ENCODE measurements around the gene MYH10.

The MYH10 gene

DNA sequence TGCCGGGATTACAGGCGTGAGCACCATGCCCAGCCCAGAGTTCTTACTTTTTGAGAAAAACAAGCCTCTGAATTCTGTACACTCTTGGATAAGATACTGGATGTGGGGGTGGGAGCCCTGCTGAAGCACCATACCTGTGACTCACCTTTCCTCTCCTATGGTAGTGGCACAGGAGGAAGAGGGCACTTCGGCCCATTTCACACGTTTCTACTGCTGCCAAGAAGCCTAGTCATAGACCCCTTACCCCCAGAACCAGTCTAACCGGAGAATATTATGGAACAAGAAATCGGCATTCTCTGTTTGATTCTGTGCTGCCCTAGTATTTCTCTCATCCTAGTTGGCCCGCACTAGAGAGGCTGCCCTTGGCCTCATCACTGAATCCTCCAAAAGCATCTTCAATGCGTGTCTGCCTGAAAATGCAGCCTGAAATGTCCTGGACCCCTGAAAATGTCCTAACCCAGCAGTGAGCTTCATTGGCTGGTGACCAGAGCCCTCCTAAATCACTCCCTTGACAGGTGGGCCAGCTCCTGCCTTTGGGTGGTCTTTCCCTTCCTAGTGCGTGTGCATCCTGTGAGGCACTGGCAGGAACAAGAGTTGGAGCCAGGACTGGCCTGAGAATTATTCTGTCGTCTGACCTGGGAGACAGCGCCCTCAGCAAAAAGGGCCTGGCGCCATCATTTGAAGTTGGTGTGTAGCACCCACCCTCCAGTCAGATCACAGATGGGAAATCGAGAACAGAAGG lies 156.9 kb downstream of the MYH10 start:
- Histone ChIP-seq H3K9me3 (ENCODE audit: control insufficient read depth, insufficient read depth, low read length) (no peaks in the 10 kb centered on the region), H3K27ac (ENCODE audit: low read depth, low read length) (no peak overlapping the region), H3K4me2 (ENCODE audit: low read length) (no peak overlapping the region), H4K20me1 (ENCODE audit: control insufficient read depth, insufficient read depth, low read depth, low read length) (no peaks in the 10 kb centered on the region), H3K79me2 (ENCODE audit: control insufficient read depth, low read length) (no peaks in the 10 kb centered on the region), H3K27me3 (ENCODE audit: control insufficient read depth, low read length) (no peaks in the 10 kb centered on the region), H3K4me1 (ENCODE audit: control insufficient read depth, low read length) (no peaks in the 10 kb centered on the region), H3K36me3 (ENCODE audit: control insufficient read depth, low read length) (peaks cover 51% of the 10 kb centered on the region), H3K4me3 (ENCODE audit: low read length) (no peak overlapping the region), H3F3A (ENCODE audit: control insufficient read depth, insufficient read depth) (no peaks in the 10 kb centered on the region), H3K9me2 (replicated peaks; ENCODE audit: control insufficient read depth, low read length) (no peaks in the 10 kb centered on the region)
- TF ChIP-seq, protein P1, sequence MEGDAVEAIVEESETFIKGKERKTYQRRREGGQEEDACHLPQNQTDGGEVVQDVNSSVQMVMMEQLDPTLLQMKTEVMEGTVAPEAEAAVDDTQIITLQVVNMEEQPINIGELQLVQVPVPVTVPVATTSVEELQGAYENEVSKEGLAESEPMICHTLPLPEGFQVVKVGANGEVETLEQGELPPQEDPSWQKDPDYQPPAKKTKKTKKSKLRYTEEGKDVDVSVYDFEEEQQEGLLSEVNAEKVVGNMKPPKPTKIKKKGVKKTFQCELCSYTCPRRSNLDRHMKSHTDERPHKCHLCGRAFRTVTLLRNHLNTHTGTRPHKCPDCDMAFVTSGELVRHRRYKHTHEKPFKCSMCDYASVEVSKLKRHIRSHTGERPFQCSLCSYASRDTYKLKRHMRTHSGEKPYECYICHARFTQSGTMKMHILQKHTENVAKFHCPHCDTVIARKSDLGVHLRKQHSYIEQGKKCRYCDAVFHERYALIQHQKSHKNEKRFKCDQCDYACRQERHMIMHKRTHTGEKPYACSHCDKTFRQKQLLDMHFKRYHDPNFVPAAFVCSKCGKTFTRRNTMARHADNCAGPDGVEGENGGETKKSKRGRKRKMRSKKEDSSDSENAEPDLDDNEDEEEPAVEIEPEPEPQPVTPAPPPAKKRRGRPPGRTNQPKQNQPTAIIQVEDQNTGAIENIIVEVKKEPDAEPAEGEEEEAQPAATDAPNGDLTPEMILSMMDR (IDR thresholded peaks at IDR 0.05; ENCODE audit: low read depth, low read length, poor library complexity, severe bottlenecking): no peak
- no peak for TF ChIP-seq EZH2phosphoT487 (IDR thresholded peaks at IDR 0.05; ENCODE audit: borderline replicate concordance, low read length)

DNA sequence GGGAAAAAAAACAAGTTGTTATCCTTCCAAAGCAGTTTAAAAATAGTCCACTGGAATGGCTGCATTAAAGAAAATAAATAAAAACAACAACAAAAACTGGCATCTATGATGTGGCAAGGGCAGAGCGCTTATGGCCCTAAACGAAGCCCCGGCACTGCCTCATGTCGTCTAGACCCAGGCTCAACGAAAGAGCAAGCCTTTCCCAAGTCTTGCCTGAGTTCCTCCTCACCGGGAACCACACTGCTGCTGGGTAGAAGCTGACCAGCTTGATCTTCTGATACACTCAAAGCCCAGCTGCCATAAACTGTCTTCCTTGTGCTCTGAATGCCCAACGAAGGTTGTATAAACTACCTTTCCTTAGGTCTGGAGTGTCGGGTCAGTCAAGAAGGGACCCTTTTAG lies 157.9 kb downstream of the MYH10 start:
- Histone ChIP-seq H3K4me1 (ENCODE audit: control insufficient read depth, low read length) (no peaks in the 10 kb centered on the region), H3F3A (ENCODE audit: control insufficient read depth, insufficient read depth) (no peaks in the 10 kb centered on the region), H4K20me1 (ENCODE audit: control insufficient read depth, insufficient read depth, low read depth, low read length) (no peaks in the 10 kb centered on the region), H3K36me3 (ENCODE audit: control insufficient read depth, low read length) (peaks cover 49% of the 10 kb centered on the region), H3K9me3 (ENCODE audit: control insufficient read depth, insufficient read depth, low read length) (no peaks in the 10 kb centered on the region), H3K4me2 (ENCODE audit: low read length) (no peak overlapping the region), H3K9me2 (replicated peaks; ENCODE audit: control insufficient read depth, low read length) (no peaks in the 10 kb centered on the region), H3K27me3 (ENCODE audit: control insufficient read depth, low read length) (no peaks in the 10 kb centered on the region), H3K27ac (ENCODE audit: low read depth, low read length) (no peak overlapping the region), H3K79me2 (ENCODE audit: control insufficient read depth, low read length) (no peaks in the 10 kb centered on the region), H3K4me3 (ENCODE audit: low read length) (no peak overlapping the region)
- no peak for TF ChIP-seq EZH2phosphoT487 (IDR thresholded peaks at IDR 0.05; ENCODE audit: borderline replicate concordance, low read length)
- TF ChIP-seq, protein P1 (IDR thresholded peaks at IDR 0.05; ENCODE audit: low read depth, low read length, poor library complexity, severe bottlenecking): no peak

DNA sequence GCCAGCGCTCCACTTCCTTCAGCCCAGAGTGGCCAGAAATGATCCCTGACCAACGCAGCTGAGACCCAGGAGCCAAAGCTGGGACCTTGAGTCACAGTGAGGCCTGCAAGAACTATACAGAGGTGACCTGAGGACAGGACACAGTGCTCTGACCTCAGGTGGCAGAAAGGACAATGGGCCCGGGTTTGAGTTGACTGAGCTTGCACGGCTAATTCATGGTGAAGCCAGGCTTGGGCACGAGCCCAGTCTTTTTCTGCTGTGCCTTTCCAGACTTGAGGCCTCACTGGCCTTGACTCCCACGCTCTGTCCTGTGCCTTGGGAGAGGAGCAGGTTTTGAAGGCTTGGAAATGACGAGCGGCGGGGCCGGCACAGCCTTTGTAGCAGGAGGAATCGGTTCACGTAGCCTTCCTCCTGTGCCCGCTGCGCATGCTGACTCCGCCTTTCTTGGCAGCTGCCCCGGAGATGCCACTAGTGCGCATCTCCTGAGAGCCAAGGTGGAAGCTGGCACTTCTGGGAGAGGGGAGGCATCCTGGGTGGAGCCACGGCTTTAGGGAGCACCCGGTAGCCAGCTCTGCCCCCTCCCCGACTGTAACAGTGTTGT lies 160.0 kb downstream of the MYH10 start:
- Histone ChIP-seq H3K9me2 (replicated peaks; ENCODE audit: control insufficient read depth, low read length) (no peaks in the 10 kb centered on the region), H3K4me3 (ENCODE audit: low read length) (no peak overlapping the region), H3F3A (ENCODE audit: control insufficient read depth, insufficient read depth) (no peaks in the 10 kb centered on the region), H3K27ac (ENCODE audit: low read depth, low read length) (no peak overlapping the region), H3K36me3 (ENCODE audit: control insufficient read depth, low read length) (peaks cover 43% of the 10 kb centered on the region), H3K9me3 (ENCODE audit: control insufficient read depth, insufficient read depth, low read length) (no peaks in the 10 kb centered on the region), H3K27me3 (ENCODE audit: control insufficient read depth, low read length) (no peaks in the 10 kb centered on the region), H3K79me2 (ENCODE audit: control insufficient read depth, low read length) (peaks cover under 1% of the 10 kb centered on the region; the same call in 1 of the 2 replicates), H3K4me1 (ENCODE audit: control insufficient read depth, low read length) (no peaks in the 10 kb centered on the region), H4K20me1 (ENCODE audit: control insufficient read depth, insufficient read depth, low read depth, low read length) (no peaks in the 10 kb centered on the region), H3K4me2 (ENCODE audit: low read length) (no peak overlapping the region)
- no peak for TF ChIP-seq EZH2phosphoT487 (IDR thresholded peaks at IDR 0.05; ENCODE audit: borderline replicate concordance, low read length)
- TF ChIP-seq, protein P1 (IDR thresholded peaks at IDR 0.05; ENCODE audit: low read depth, low read length, poor library complexity, severe bottlenecking): no peak
